SK-N-SH (cell line): Measurements from ENCODE around the gene AWAT2. TPM values are rescaled to one million over a fixed set of nuclear protein-coding genes. Genes with fewer than 3 reads are reported as not detected.

ENCODE experiments used
- CTCF ChIA-PET: fragments of 300-600, 350-600 bp; formaldehyde crosslinking; extraction: SDS; loops from one replicate; lab custom pipeline; 2021; lab: Yijun Ruan, JAX
- POLR2A ChIA-PET: fragments of 350-600 bp; sonication (Branson Sonifier 250); formaldehyde crosslinking; extraction: SDS; loops from one replicate; lab custom pipeline; 2020; ENCODE audit warnings: antibody characterized with exemption, inconsistent platforms; lab: Yijun Ruan, JAX
- DNase-seq: peaks from one replicate; pipeline ENCODE4 v3.0.0; 2012
- H2AFZ ChIP-seq: fragments of 200-600 bp; sonication (generic); 2 replicates; pipeline ENCODE4 v1.8.1; 2016; ENCODE audit warnings: antibody characterized with exemption, mild to moderate bottlenecking, low read depth
- H3F3A ChIP-seq: fragments of 200-600 bp; sonication (generic); replicated peaks from 2 replicates; pipeline ENCODE3; 2016; ENCODE audit warnings: antibody characterized with exemption, mild to moderate bottlenecking; ENCODE audit not compliant: insufficient read depth
- H3K27ac ChIP-seq, 2 experiments: fragments of 200-500 bp in 1 of 2; fragments of 200-600 bp in 1 of 2; sonication (Bioruptor generic) in 1 of 2; sonication (generic), shearing (Covaris generic) in 1 of 2; 2 replicates each; pipeline versions ENCODE4 v1.5.1 to v1.6.1; 2014 to 2016; ENCODE audit warnings: low read depth in 2 of 2, inconsistent platforms in 1 of 2, low read length in 1 of 2, mild to moderate bottlenecking in 1 of 2, mixed read lengths in 1 of 2
- H3K27me3 ChIP-seq: fragments of 200-600 bp; sonication (generic), shearing (Covaris generic); 2 replicates; pipeline ENCODE4 v1.6.1; 2016; ENCODE audit warnings: mixed run types; ENCODE audit not compliant: insufficient read depth
- H3K36me3 ChIP-seq, 2 experiments: fragments of 200-500 bp in 1 of 2; fragments of 200-600 bp in 1 of 2; sonication (Bioruptor generic) in 1 of 2; sonication (generic) in 1 of 2; replicated peaks in 1 of 2; 2 replicates each; pipeline versions ENCODE3 to v1.5.1; 2014 to 2016; ENCODE audit warnings: low read length in 1 of 2, mild to moderate bottlenecking in 1 of 2; ENCODE audit not compliant: insufficient read depth in 2 of 2, control insufficient read depth in 1 of 2
- H3K4me1 ChIP-seq, 2 experiments: fragments of 200-500 bp in 1 of 2; fragments of 200-600 bp in 1 of 2; sonication (Bioruptor generic) in 1 of 2; sonication (generic), shearing (Covaris generic) in 1 of 2; 2 replicates each; pipeline versions ENCODE4 v1.5.1 to v1.6.1; 2014 to 2016; ENCODE audit warnings: low read depth in 1 of 2, low read length in 1 of 2, mixed run types in 1 of 2; ENCODE audit not compliant: insufficient read depth in 2 of 2, control insufficient read depth in 1 of 2
- H3K4me2 ChIP-seq: fragments of 200-600 bp; sonication (generic), shearing (Covaris generic); 2 replicates; pipeline ENCODE4 v1.6.1; 2017; ENCODE audit warnings: mixed run types
- H3K4me3 ChIP-seq, 2 experiments: fragments of 200-500 bp in 1 of 2; fragments of 200-600 bp in 1 of 2; sonication (Bioruptor generic) in 1 of 2; sonication (generic), shearing (Covaris generic) in 1 of 2; 2 replicates each; pipeline versions ENCODE4 v1.5.1 to v1.8.1; 2014 to 2016; ENCODE audit warnings: low read depth in 2 of 2, inconsistent platforms in 1 of 2, low read length in 1 of 2, mild to moderate bottlenecking in 1 of 2, mixed read lengths in 1 of 2, moderate library complexity in 1 of 2
- H3K79me2 ChIP-seq: fragments of 200-600 bp; sonication (generic); 2 replicates; pipeline ENCODE4 v1.8.1; 2017; ENCODE audit warnings: mild to moderate bottlenecking; ENCODE audit not compliant: insufficient read depth
- H3K9ac ChIP-seq: fragments of 200-600 bp; sonication (generic); 2 replicates; pipeline ENCODE4 v1.6.1; 2017; ENCODE audit warnings: mixed run types
- H3K9me2 ChIP-seq: fragments of 200-600 bp; sonication (generic); 2 replicates; pipeline ENCODE4 v1.6.1; 2017; ENCODE audit warnings: mixed run types
- H3K9me3 ChIP-seq: fragments of 200-600 bp; sonication (generic); 2 replicates; pipeline ENCODE4 v1.6.1; 2017; ENCODE audit warnings: mixed run types, mild to moderate bottlenecking, moderate library complexity
- H4K20me1 ChIP-seq: fragments of 200-600 bp; sonication (generic); 2 replicates; pipeline ENCODE4 v1.6.1; 2017; ENCODE audit warnings: mild to moderate bottlenecking, mixed run types; ENCODE audit not compliant: insufficient read depth
- CTCF ChIP-seq: fragments of 200-600 bp; sonication (generic); IDR thresholded peaks from 2 replicates; pipeline ENCODE4 v1.6.1; 2017; ENCODE audit warnings: antibody characterized with exemption, mild to moderate bottlenecking, moderate library complexity
- EZH2phosphoT487 ChIP-seq: fragments of 200-600 bp; sonication (generic); IDR thresholded peaks from 2 replicates; pipeline ENCODE4 v1.6.1; 2017; ENCODE audit warnings: low read depth, mixed run types, mild to moderate bottlenecking, antibody characterized with exemption, moderate library complexity, borderline replicate concordance
- FOSL2 ChIP-seq: IDR thresholded peaks from 2 replicates; pipeline ENCODE4 v1.4.0; 2012; ENCODE audit warnings: low read depth, mild to moderate bottlenecking, moderate library complexity, borderline replicate concordance
- FOXJ3 ChIP-seq: sonication (generic); formaldehyde crosslinking; IDR thresholded peaks from 2 replicates; pipeline ENCODE4 v1.5.1; 2020; ENCODE audit warnings: mild to moderate bottlenecking, missing genetic modification reagents
- MAX ChIP-seq: IDR thresholded peaks from 2 replicates; pipeline ENCODE4 v1.4.0; 2012; ENCODE audit warnings: low read depth
- MEF2A ChIP-seq: IDR thresholded peaks from 2 replicates; pipeline ENCODE4 v1.4.0; 2012; ENCODE audit warnings: low read depth, borderline replicate concordance
- MXI1 ChIP-seq: IDR thresholded peaks from 2 replicates; pipeline ENCODE4 v1.6.1; 2012; ENCODE audit warnings: mild to moderate bottlenecking, low read depth, low read length, improper control_type of control experiment
- NFIC ChIP-seq: IDR thresholded peaks from 2 replicates; pipeline ENCODE4 v1.4.0; 2012; ENCODE audit warnings: borderline replicate concordance
- NRF1 ChIP-seq: IDR thresholded peaks from 2 replicates; pipeline ENCODE4 v1.6.1; 2012; ENCODE audit warnings: low read depth, mild to moderate bottlenecking, low read length
- PBX3 ChIP-seq: IDR thresholded peaks from 2 replicates; pipeline ENCODE4; 2012
- RCOR1 ChIP-seq: fragments of 150-350 bp; IDR thresholded peaks from 2 replicates; pipeline ENCODE4 v1.6.1; 2017; ENCODE audit warnings: antibody characterized with exemption, low read length
- TAF1 ChIP-seq: IDR thresholded peaks from 2 replicates; pipeline ENCODE4 v1.6.1; 2012; ENCODE audit warnings: low read depth, mild to moderate bottlenecking, low read length, moderate library complexity, borderline replicate concordance
- TCF12 ChIP-seq: IDR thresholded peaks from 2 replicates; pipeline ENCODE4 v1.4.0; 2012
- TEAD4 ChIP-seq: IDR thresholded peaks from 2 replicates; pipeline ENCODE4 v1.4.0; 2012; ENCODE audit warnings: mild to moderate bottlenecking, borderline replicate concordance; ENCODE audit not compliant: insufficient read depth
- USF1 ChIP-seq: IDR thresholded peaks from 2 replicates; pipeline ENCODE4 v1.4.0; 2012; ENCODE audit warnings: low read depth, borderline replicate concordance
- ZBTB33 ChIP-seq: IDR thresholded peaks from 2 replicates; pipeline ENCODE4 v1.4.0; 2012; ENCODE audit warnings: low read depth, borderline replicate concordance
- WGBS: methylation state at CpG from one replicate; pipeline ENCODE4 v1.1.6; 2017; ENCODE audit warnings: low lambda C conversion rate; 5-methylcytosine and 5-hydroxymethylcytosine counted together
- polyA plus RNA-seq, 3 experiments: library from polyadenylated mRNA; depleted of rRNA; stranded (reverse); fragments of >200 nt; gene quantifications; 2 replicates each; pipeline ENCODE4 v1.2.3, GENCODE V29; 2012

The AWAT2 gene
- polyA plus RNA-seq, 1 of the 3 experiments (the other 2 are of a cell fraction): 0.13 TPM

GRCh38 chrX:70092247-70092646 is 42.5 kb upstream of the AWAT2 start (continued):
- no peak for TF ChIP-seq FOXJ3
- TF ChIP-seq, all 33 proteins: peak for 0

GRCh38 chrX:70089604-70090297 is 40.0 kb upstream of the AWAT2 start:
- no peak overlapping the region for H2AFZ ChIP-seq
- H3K9me3 ChIP-seq: no peaks in the 10 kb centered on the region
- WGBS: 0% methylated on average over 1 of the region's 1 CpG
- DNase-seq: no peak
- H3F3A ChIP-seq: no peaks in the 10 kb centered on the region
- H3K79me2 ChIP-seq: no peaks in the 10 kb centered on the region
- peaks cover 3% of the 10 kb centered on the region for H3K27me3 ChIP-seq
- TF ChIP-seq NFIC (peak; percentile 35; the same call in 1 of the 2 replicates), FOSL2 (peak; percentile 65; the same call in 1 of the 2 replicates), TCF12 (peak; percentile 19; the same call in 1 of the 2 replicates), RCOR1 (no peak), PBX3 (0 out of 2 replicates have a peak, but pooled peaks have one; percentile 12), MEF2A (no peak)
- H3K4me3 ChIP-seq: no peak overlapping the region
- H3K4me2 ChIP-seq: peak overlapping the region; percentile 32; the same call in 1 of the 2 replicates
- ChIA-PET CTCF (interaction anchor here (3.2 kb wide), 1 partner anchor 8 kb away, joined by 19 read pairs; no protein-coding TSS in a partner anchor), POLR2A (no interaction called here)
- H4K20me1 ChIP-seq: no peaks in the 10 kb centered on the region
- H3K9ac ChIP-seq: no peak overlapping the region
- H3K9me2 ChIP-seq: no peaks in the 10 kb centered on the region
- peak overlapping the region in 1 of 2 experiments; percentile 74; a peak in 2 of 4 replicates for H3K27ac ChIP-seq
- no peaks in the 10 kb centered on the region for H3K36me3 ChIP-seq
- H3K4me1 ChIP-seq: no peaks in the 10 kb centered on the region

- POLR2A ChIA-PET: no interaction called here
- DNase-seq: no peak
- Histone ChIP-seq H3K9me3 (no peaks in the 10 kb centered on the region), H3K27me3 (peaks cover 11% of the 10 kb centered on the region), H3K9ac (no peak overlapping the region), H3K36me3 (no peaks in the 10 kb centered on the region), H3K27ac (peak overlapping the region in 1 of 2 experiments; percentile 74; a peak in 1 of 4 replicates), H2AFZ (no peak overlapping the region)
- no peak for TF ChIP-seq NFIC
- no peak for TF ChIP-seq NRF1
- no peak for TF ChIP-seq FOXJ3
- TF ChIP-seq USF1: no peak
- no peak for TF ChIP-seq CTCF
- TF ChIP-seq EZH2phosphoT487: no peak
- no peak for TF ChIP-seq PBX3
- no peak for TF ChIP-seq MXI1
- TF ChIP-seq ZBTB33: no peak
- TF ChIP-seq TEAD4: no peak
- no peak for TF ChIP-seq TAF1
- TF ChIP-seq FOSL2: no peak
- no peak for TF ChIP-seq TCF12
- no peak for TF ChIP-seq MAX
- TF ChIP-seq, all 33 proteins: peak for 0
- CTCF ChIA-PET: interaction anchor here (1.3 to 3.2 kb wide), 2 partner anchors 9 to 55 kb away, joined by 5 to 19 read pairs; no protein-coding TSS in a partner anchor
- Histone ChIP-seq H3K9me2 (no peaks in the 10 kb centered on the region), H3K4me2 (no peak overlapping the region), H3K4me1 (no peaks in the 10 kb centered on the region), H3F3A (no peaks in the 10 kb centered on the region), H3K79me2 (no peaks in the 10 kb centered on the region), H4K20me1 (no peaks in the 10 kb centered on the region), H3K4me3 (no peak overlapping the region)
Measured at GRCh38 chrX:70088751-70089150, 39.0 kb upstream of the AWAT2 start.
